HCT116 (cell line): ENCODE results near the gene MIPEP. TPM values are rescaled to one million over a fixed set of nuclear protein-coding genes. Genes with fewer than 3 reads are reported as not detected.

Source experiments
- ATAC-seq: fragments of 200-7000 bp; cut with Tn5 transposase; 2 replicates; pipeline ENCODE4 v1.9.1; 2020; ENCODE audit warnings: mild to moderate bottlenecking, moderate library complexity
- Bru-seq: library from RNA; stranded (reverse); fragments of 400-500 nt; gene quantifications from one replicate; lab custom pipeline; 2021; lab: Mats Ljungman, UMichigan
- BruChase-seq, 2 experiments: library from RNA; stranded (reverse); fragments of 400-500 nt; gene quantifications; one replicate each; lab custom pipeline; 2021; lab: Mats Ljungman, UMichigan
- BruUV-seq: library from RNA; stranded (reverse); fragments of 400-500 nt; replicated peaks from 2 replicates; lab custom pipeline; 2021; lab: Mats Ljungman, UMichigan
- CTCF ChIA-PET: fragments of 300-600 bp; sonication (Branson Sonifier 250); formaldehyde crosslinking; loops from one replicate; lab custom pipeline; 2021; ENCODE audit warnings: antibody characterized with exemption; lab: Charles Lee
- POLR2A ChIA-PET: fragments of 300-600, 350-600 bp; sonication (Branson Sonifier 250); formaldehyde crosslinking; loops from one replicate; lab custom pipeline; 2021; ENCODE audit warnings: antibody characterized with exemption; lab: Charles Lee
- RAD21 ChIA-PET, 2 experiments: fragments of 300-600 bp; sonication (Branson Sonifier 250); formaldehyde crosslinking; loops; one replicate each; lab custom pipeline; 2023; ENCODE audit warnings: low total read pairs in 2 of 2; ENCODE audit not compliant: uncharacterized antibody in 2 of 2, unreplicated experiment in 2 of 2, low non-redundant PET in 1 of 2; lab: Charles Lee
- DNase-seq: peaks from one replicate; pipeline ENCODE4 v3.0.0-alpha.2; 2010; ENCODE audit warnings: low read depth, low spot score
- H2AFZ ChIP-seq: fragments of 200-600 bp; shearing (Covaris generic), sonication (generic); 2 replicates; pipeline ENCODE4 v1.6.1; 2017; ENCODE audit warnings: low read depth, mixed run types, mixed read lengths, antibody characterized with exemption, low read length; ENCODE audit not compliant: poor library complexity, severe bottlenecking
- H3K27ac ChIP-seq: 2 replicates; pipeline ENCODE4 v1.5.1; 2012; ENCODE audit warnings: low read depth, low read length
- H3K27me3 ChIP-seq: fragments of 200-600 bp; sonication (generic); 2 replicates; pipeline ENCODE4 v1.6.1; 2016; ENCODE audit warnings: mixed run types, low read length, mixed read lengths; ENCODE audit not compliant: insufficient read depth
- H3K36me3 ChIP-seq, 2 experiments: fragments of 200-500 bp in 1 of 2; fragments of 200-600 bp in 1 of 2; sonication (Bioruptor generic) in 1 of 2; sonication (generic) in 1 of 2; 2 replicates each; pipeline versions ENCODE4 v1.5.1 to v1.6.1; 2014 to 2016; ENCODE audit warnings: low read length in 2 of 2, inconsistent platforms in 1 of 2, mixed read lengths in 1 of 2, mixed run types in 1 of 2; ENCODE audit not compliant: insufficient read depth in 2 of 2, control insufficient read depth in 1 of 2
- H3K4me1 ChIP-seq, 2 experiments: fragments of 200-600 bp in 1 of 2; sonication (generic) in 1 of 2; 2 replicates each; pipeline versions ENCODE4 v1.5.1 to v1.6.1; 2012 to 2017; ENCODE audit warnings: low read length in 2 of 2, inconsistent platforms in 1 of 2, mild to moderate bottlenecking in 1 of 2, mixed read lengths in 1 of 2, mixed run types in 1 of 2, moderate library complexity in 1 of 2; ENCODE audit not compliant: insufficient read depth in 2 of 2, control insufficient read depth in 1 of 2
- H3K4me2 ChIP-seq: fragments of 200-600 bp; sonication (generic); 2 replicates; pipeline ENCODE4 v1.6.1; 2017; ENCODE audit warnings: mixed run types, low read length, mixed read lengths
- H3K4me3 ChIP-seq, 2 experiments: fragments of 200-600 bp in 1 of 2; sonication (generic) in 1 of 2; replicated peaks in 1 of 2; 2 replicates each; pipeline ENCODE4 v1.5.1; 2011 to 2016; ENCODE audit warnings: low read length in 2 of 2, control low read depth in 1 of 2, low read depth in 1 of 2, mild to moderate bottlenecking in 1 of 2, mixed read lengths in 1 of 2, mixed run types in 1 of 2
- H3K79me2 ChIP-seq: fragments of 200-600 bp; sonication (generic); 2 replicates; pipeline ENCODE4 v1.6.1; 2017; ENCODE audit warnings: mild to moderate bottlenecking, mixed run types, low read length, moderate library complexity, mixed read lengths; ENCODE audit not compliant: insufficient read depth
- H3K9ac ChIP-seq: fragments of 200-600 bp; sonication (generic); 2 replicates; pipeline ENCODE4 v1.6.1; 2016; ENCODE audit warnings: low read length, mixed read lengths
- H3K9me2 ChIP-seq: fragments of 200-600 bp; sonication (generic), shearing (Covaris generic); 2 replicates; pipeline ENCODE4 v1.6.1; 2017; ENCODE audit warnings: mixed run types, mild to moderate bottlenecking, moderate library complexity; ENCODE audit not compliant: insufficient read depth
- H3K9me3 ChIP-seq, 2 experiments: fragments of 200-500 bp in 1 of 2; fragments of 200-600 bp in 1 of 2; sonication (Bioruptor generic) in 1 of 2; sonication (generic) in 1 of 2; 2 replicates each; pipeline ENCODE4 v1.6.1; 2014 to 2017; ENCODE audit warnings: low read length in 2 of 2, mixed read lengths in 2 of 2, inconsistent platforms in 1 of 2, low read depth in 1 of 2, mild to moderate bottlenecking in 1 of 2, mixed run types in 1 of 2, moderate library complexity in 1 of 2; ENCODE audit not compliant: control insufficient read depth in 1 of 2, insufficient read depth in 1 of 2
- H4K20me1 ChIP-seq: fragments of 200-600 bp; sonication (generic), shearing (Covaris generic); 2 replicates; pipeline ENCODE4 v1.6.1; 2017; ENCODE audit warnings: mixed run types, mild to moderate bottlenecking, moderate library complexity; ENCODE audit not compliant: insufficient read depth
- CBX3 ChIP-seq: IDR thresholded peaks from 2 replicates; pipeline ENCODE4 v1.6.1; 2012; ENCODE audit warnings: low read depth
- EGR1 ChIP-seq: IDR thresholded peaks from 2 replicates; pipeline ENCODE4 v1.6.1; 2012; ENCODE audit warnings: low read depth
- ELF1 ChIP-seq: IDR thresholded peaks from 2 replicates; pipeline ENCODE4 v1.6.1; 2012; ENCODE audit warnings: low read depth, borderline replicate concordance
- FOSL1 ChIP-seq: IDR thresholded peaks from 2 replicates; pipeline ENCODE4 v1.6.1; 2012; ENCODE audit warnings: low read depth
- POLR2A ChIP-seq: IDR thresholded peaks from 2 replicates; pipeline ENCODE4 v1.7.0; 2011; ENCODE audit warnings: borderline replicate concordance; ENCODE audit not compliant: insufficient read depth, insufficient read length; ENCODE audit errors: extremely low read depth
- POLR2AphosphoS5 ChIP-seq: IDR thresholded peaks from 2 replicates; pipeline ENCODE4 v1.6.1; 2011; ENCODE audit warnings: mild to moderate bottlenecking, low read depth, low read length, moderate library complexity
- RAD21 ChIP-seq: IDR thresholded peaks from 2 replicates; pipeline ENCODE4 v1.6.1; 2012; ENCODE audit warnings: low read depth, mild to moderate bottlenecking
- SIN3A ChIP-seq: IDR thresholded peaks from 2 replicates; pipeline ENCODE4 v1.6.1; 2012; ENCODE audit warnings: low read depth
- SP1 ChIP-seq: IDR thresholded peaks from 2 replicates; pipeline ENCODE4 v1.6.1; 2012; ENCODE audit warnings: low read depth
- SRF ChIP-seq: IDR thresholded peaks from 2 replicates; pipeline ENCODE4 v1.6.1; 2012; ENCODE audit warnings: low read depth
- TCF7L2 ChIP-seq: IDR thresholded peaks from 2 replicates; pipeline ENCODE4 v1.7.0; 2011; ENCODE audit warnings: borderline replicate concordance, inconsistent platforms; ENCODE audit not compliant: insufficient read depth, insufficient read length; ENCODE audit errors: extremely low read depth
- ZFX ChIP-seq: fragments of 450-650 bp; IDR thresholded peaks from 2 replicates; pipeline ENCODE4 v1.6.1; 2017
- intact Hi-C: fragments of 100-400 bp; cut with micrococcal nuclease; formaldehyde crosslinking; loops from 2 replicates; pipeline ENCODE4 v1.10.0; 2022
- long read RNA-seq: library from polyadenylated mRNA; unstranded; transcript quantifications from one replicate; pipeline ENCODE4 v2.0.0, GENCODE V29; 2021; ENCODE audit not compliant: unreplicated experiment
- polyA plus RNA-seq: library from polyadenylated mRNA; unstranded; fragments of >200 nt; gene quantifications from 2 replicates; pipeline ENCODE4 v1.2.1, GENCODE V29; 2012; ENCODE audit warnings: missing spikeins
- total RNA-seq: library from RNA; stranded (reverse); gene quantifications from one replicate; pipeline ENCODE4 v1.2.1, GENCODE V29; 2021; ENCODE audit not compliant: unreplicated experiment
- TF ChIP-seq, protein P1 (sequence below): IDR thresholded peaks from 2 replicates; pipeline ENCODE4 v1.6.1; 2012
- TF ChIP-seq, protein P2 (sequence below), 3 experiments: fragments of 200-600 bp in 1 of 3; sonication (generic) in 1 of 3; IDR thresholded peaks in 2 of 3; conservative IDR thresholded peaks in 1 of 3; 2 replicates each; pipeline ENCODE4 v1.5.1; 2012 to 2017; ENCODE audit warnings: low read depth in 2 of 3, low read length in 2 of 3, antibody characterized with exemption in 1 of 3, borderline replicate concordance in 1 of 3, control low read depth in 1 of 3, mild to moderate bottlenecking in 1 of 3, mixed read lengths in 1 of 3, mixed run types in 1 of 3, moderate library complexity in 1 of 3; ENCODE audit not compliant: insufficient read depth in 1 of 3
- TF ChIP-seq, protein P3 (sequence below): IDR thresholded peaks from 2 replicates; pipeline ENCODE4 v1.6.1; 2012

The MIPEP gene
- total RNA-seq (33.3 TPM), Bru-seq, nascent RNA (percentile 60 among the genes with signal in this experiment), BruChase-seq, experiment 1, labeled RNA remaining after a 6-hour chase (percentile 50 among the genes with signal in this experiment), BruChase-seq, experiment 2, labeled RNA remaining after a 2-hour chase (percentile 50 among the genes with signal in this experiment)
- polyA plus RNA-seq = 16.8 and 22.0 TPM in 2 replicates
- long read RNA-seq, transcript MIPEP-201 (19 exons, 2,400 nt) = major isoform, 71 of 79 reads
- long read RNA-seq, partial matches to known transcripts = 1 of 79 reads
- long read RNA-seq, other reads (novel, unspliced or antisense) = 4 of 79 reads

DNA sequence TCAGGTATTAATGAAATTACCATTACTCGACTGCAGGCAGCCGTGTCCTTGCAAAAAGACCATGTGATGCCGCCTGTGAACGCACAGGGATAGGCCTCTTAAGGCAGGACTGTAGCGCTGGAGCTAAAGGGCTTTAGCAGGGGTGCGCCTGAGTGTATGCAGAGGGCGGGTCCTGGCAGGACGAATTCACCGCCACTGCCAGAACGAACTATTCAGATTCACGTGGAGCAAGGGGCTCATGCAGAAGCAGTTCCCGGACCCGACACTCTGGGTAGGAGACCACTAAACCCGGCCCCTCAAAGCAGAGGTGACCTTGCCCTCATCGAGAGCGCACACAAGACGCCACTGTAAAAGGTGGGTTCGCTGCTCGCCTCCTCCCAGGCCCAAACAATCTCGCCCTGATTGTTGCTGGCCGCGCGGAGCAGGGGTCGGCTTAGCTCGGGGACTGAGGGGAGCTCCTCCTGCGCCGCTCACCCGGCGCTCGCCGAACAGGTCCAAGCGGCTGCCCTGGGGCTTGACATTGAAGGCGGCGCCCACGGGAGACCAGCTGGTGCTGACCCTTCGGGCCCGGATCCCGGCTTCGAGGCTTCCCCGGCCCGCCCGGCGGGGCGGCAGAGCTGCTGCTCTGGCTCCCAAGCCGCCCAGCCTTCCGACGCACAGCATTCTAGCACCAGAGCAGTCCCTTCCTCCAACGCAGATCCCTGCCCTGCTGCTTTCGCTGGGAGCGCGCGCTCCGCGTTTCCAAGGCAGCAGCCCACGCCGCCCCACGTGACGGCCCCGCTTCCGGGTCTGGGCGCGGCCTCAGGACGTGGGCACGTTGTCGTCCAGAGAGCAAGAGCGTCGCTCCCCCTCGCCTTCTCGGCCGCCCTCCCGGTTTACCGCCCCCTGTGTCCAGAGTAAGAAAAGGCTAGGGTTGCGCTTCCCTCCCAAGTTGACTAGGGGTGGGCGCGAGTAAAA, at the start of gene MIPEP:
Gene MIPEP (minus strand): TSS at position 743 of the 957 bp plus-strand sequence. CDS start 80 bp downstream, at position 663.
- Histone ChIP-seq H3K36me3 (peaks cover 0 to 4% of the 10 kb centered on the region in 2 experiments; a peak in 2 of 4 replicates), H3K4me3 (peak within 1 kb of the TSS; percentile 74 to 98), H4K20me1 (no peaks in the 10 kb centered on the region), H3K9me3 (no peaks in the 10 kb centered on the region), H3K79me2 (peaks cover 17% of the 10 kb centered on the region), H2AFZ (peak within 1 kb of the TSS; percentile 93), H3K27me3 (no peaks in the 10 kb centered on the region), H3K4me2 (peak within 1 kb of the TSS; percentile 93), H3K27ac (peak within 1 kb of the TSS; percentile 76), H3K9me2 (no peaks in the 10 kb centered on the region), H3K4me1 (peaks cover 13 to 15% of the 10 kb centered on the region in 2 experiments; a peak in 3 of 4 replicates), H3K9ac (peak within 1 kb of the TSS; percentile 88)
- RAD21 ChIA-PET = no interaction called here
- DNase-seq (peak; percentile 88), ATAC-seq (peak; percentile 90)
- TF ChIP-seq SRF = no peak
- TF ChIP-seq, protein P1, sequence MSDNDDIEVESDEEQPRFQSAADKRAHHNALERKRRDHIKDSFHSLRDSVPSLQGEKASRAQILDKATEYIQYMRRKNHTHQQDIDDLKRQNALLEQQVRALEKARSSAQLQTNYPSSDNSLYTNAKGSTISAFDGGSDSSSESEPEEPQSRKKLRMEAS = peak; percentile 94
- peak; percentile 57 for TF ChIP-seq POLR2AphosphoS5
- peak; percentile 68 for TF ChIP-seq POLR2A
- TF ChIP-seq FOSL1 = no peak
- peak; percentile 98 for TF ChIP-seq ELF1
- peak; percentile 49; the same call in 1 of the 2 replicates for TF ChIP-seq ZFX
- peak; percentile 84 for TF ChIP-seq EGR1
- TF ChIP-seq, protein P2, sequence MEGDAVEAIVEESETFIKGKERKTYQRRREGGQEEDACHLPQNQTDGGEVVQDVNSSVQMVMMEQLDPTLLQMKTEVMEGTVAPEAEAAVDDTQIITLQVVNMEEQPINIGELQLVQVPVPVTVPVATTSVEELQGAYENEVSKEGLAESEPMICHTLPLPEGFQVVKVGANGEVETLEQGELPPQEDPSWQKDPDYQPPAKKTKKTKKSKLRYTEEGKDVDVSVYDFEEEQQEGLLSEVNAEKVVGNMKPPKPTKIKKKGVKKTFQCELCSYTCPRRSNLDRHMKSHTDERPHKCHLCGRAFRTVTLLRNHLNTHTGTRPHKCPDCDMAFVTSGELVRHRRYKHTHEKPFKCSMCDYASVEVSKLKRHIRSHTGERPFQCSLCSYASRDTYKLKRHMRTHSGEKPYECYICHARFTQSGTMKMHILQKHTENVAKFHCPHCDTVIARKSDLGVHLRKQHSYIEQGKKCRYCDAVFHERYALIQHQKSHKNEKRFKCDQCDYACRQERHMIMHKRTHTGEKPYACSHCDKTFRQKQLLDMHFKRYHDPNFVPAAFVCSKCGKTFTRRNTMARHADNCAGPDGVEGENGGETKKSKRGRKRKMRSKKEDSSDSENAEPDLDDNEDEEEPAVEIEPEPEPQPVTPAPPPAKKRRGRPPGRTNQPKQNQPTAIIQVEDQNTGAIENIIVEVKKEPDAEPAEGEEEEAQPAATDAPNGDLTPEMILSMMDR (IDR thresholded peaks at IDR 0.05 in 2 of 3, conservative IDR thresholded peaks at IDR 0.05 in 1 of 3; ENCODE audit: borderline replicate concordance in 1 of 3, insufficient read depth in 1 of 3, low read depth in 2 of 3, low read length in 2 of 3) = peak; percentile 58 to 70 (median 69)
- TF ChIP-seq, protein P3, sequence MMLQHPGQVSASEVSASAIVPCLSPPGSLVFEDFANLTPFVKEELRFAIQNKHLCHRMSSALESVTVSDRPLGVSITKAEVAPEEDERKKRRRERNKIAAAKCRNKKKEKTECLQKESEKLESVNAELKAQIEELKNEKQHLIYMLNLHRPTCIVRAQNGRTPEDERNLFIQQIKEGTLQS = no peak
- TF ChIP-seq SIN3A = peak; percentile 97
- TF ChIP-seq TCF7L2 = peak; percentile 43
- peak; percentile 86 for TF ChIP-seq CBX3
- no peak for TF ChIP-seq RAD21
- TF ChIP-seq SP1 = peak; percentile 80
- BruUV-seq = no TSS peak
- CTCF ChIA-PET = interaction anchor here (0.7 to 2.6 kb wide), 6 partner anchors 10 to 422 kb away, joined by 3 to 12 read pairs (median 4); no protein-coding TSS in a partner anchor
- intact Hi-C loops = loop anchor here (5.0 kb wide), 1 partner anchor 172 kb away; no protein-coding TSS in a partner anchor
- POLR2A ChIA-PET = no interaction called here
